NCI-H128 (cell line): Measurements from ENCODE around the gene C17orf67.
"Not testable (repeated sequence)": the region's sequence is repeated elsewhere in the genome, so short reads cannot be mapped to it uniquely, and the experiment has no call there.

Experiments
- DNase-seq: peaks from one replicate; lab custom pipeline; 2025; ENCODE audit not compliant: unreplicated experiment; lab: John Stamatoyannopoulos, UW

The C17orf67 gene

GRCh38 chr17:56777859-56778258 is 55.9 kb downstream of the C17orf67 start:
- DNase-seq = no peak

GRCh38 chr17:56774650-56775049 is 59.1 kb downstream of the C17orf67 start:
- no peak for DNase-seq

- no peak for DNase-seq
These were observed 60.6 kb downstream of the C17orf67 start for GRCh38 chr17:56773124-56773523.

GRCh38 chr17:56772442-56772841 is 61.3 kb downstream of the C17orf67 start:
- DNase-seq = no peak

GRCh38 chr17:56771975-56772374 is 61.7 kb downstream of the C17orf67 start:
- no peak for DNase-seq

GRCh38 chr17:56771563-56771962 is 62.2 kb downstream of the C17orf67 start:
- DNase-seq = no peak

- no peak for DNase-seq
These were observed 63.3 kb downstream of the C17orf67 start for GRCh38 chr17:56770427-56770826.

GRCh38 chr17:56765449-56765848 is 68.3 kb downstream of the C17orf67 start:
- DNase-seq = no peak

GRCh38 chr17:56762988-56763387 is 70.7 kb downstream of the C17orf67 start:
- no peak for DNase-seq

GRCh38 chr17:56762144-56762543 is 71.6 kb downstream of the C17orf67 start:
- DNase-seq = no peak

- no peak for DNase-seq
These were observed 72.3 kb downstream of the C17orf67 start for GRCh38 chr17:56761387-56761786.

GRCh38 chr17:56757611-56758010 is 76.1 kb downstream of the C17orf67 start:
- not testable (repeated sequence) for DNase-seq

- DNase-seq = no peak
These were observed 77.2 kb downstream of the C17orf67 start for GRCh38 chr17:56756536-56756935.

GRCh38 chr17:56755310-56755709 is 78.4 kb downstream of the C17orf67 start:
- DNase-seq = no peak

GRCh38 chr17:56754523-56755208 is 79.1 kb downstream of the C17orf67 start:
- DNase-seq = no peak

GRCh38 chr17:56752263-56752836 is 81.4 kb downstream of the C17orf67 start:
- DNase-seq = no peak

GRCh38 chr17:56751145-56751738 is 82.5 kb downstream of the C17orf67 start:
- no peak for DNase-seq

GRCh38 chr17:56744721-56745120 is 89.0 kb downstream of the C17orf67 start:
- no peak for DNase-seq

- DNase-seq = no peak
These were observed 91.1 kb downstream of the C17orf67 start for GRCh38 chr17:56742601-56743000.
